ENCODE data around the gene SPATS2L.

Gene SPATS2L

GRCh38 chr2:200525882-200526651 lies 219.6 kb downstream of the SPATS2L start, which contains the start of gene SGO2 (continued):
- peak; percentile 72; the same call in 1 of the 2 replicates for TF ChIP-seq PBX3 (CRISPR knock-in tag; IDR thresholded peaks at IDR 0.05)
- no peak for TF ChIP-seq OVOL3 (tag by site-specific recombination; IDR thresholded peaks at IDR 0.05)
- peak; percentile 83 for TF ChIP-seq ZNF366 (tag by site-specific recombination; conservative IDR thresholded peaks at IDR 0.05)
- peak; percentile 77 for TF ChIP-seq ZFHX2 (tag by site-specific recombination; conservative IDR thresholded peaks at IDR 0.05)
- TF ChIP-seq ZNF785 (tag by site-specific recombination; IDR thresholded peaks at IDR 0.05), result no peak
- TF ChIP-seq SP3 (tag by site-specific recombination; IDR thresholded peaks at IDR 0.05), result peak; percentile 94
- TF ChIP-seq YY2 (tag by site-specific recombination; IDR thresholded peaks at IDR 0.05), result no peak
- TF ChIP-seq KLF8 (tag by site-specific recombination; IDR thresholded peaks at IDR 0.05), result peak; percentile 83
- 0 out of 2 replicates have a peak, but pooled peaks have one; percentile 62 for TF ChIP-seq PRDM4 (tag by site-specific recombination; IDR thresholded peaks at IDR 0.05)
- peak; percentile 93 for TF ChIP-seq ZNF518A (tag by site-specific recombination; conservative IDR thresholded peaks at IDR 0.05; ENCODE audit: low read depth)
- no peak for TF ChIP-seq ZNF548 (tag by site-specific recombination; IDR thresholded peaks at IDR 0.05)
- peak; percentile 66; the same call in 1 of the 2 replicates for TF ChIP-seq KLF17 (tag by site-specific recombination; IDR thresholded peaks at IDR 0.05)
- no peak for TF ChIP-seq ZNF670 (tag by site-specific recombination; IDR thresholded peaks at IDR 0.05; ENCODE audit: low read depth)
- TF ChIP-seq ZFP37 (tag by site-specific recombination; IDR thresholded peaks at IDR 0.05), result peak; percentile 43; the same call in 1 of the 2 replicates
- no peak for TF ChIP-seq ZNF37A (tag by site-specific recombination; IDR thresholded peaks at IDR 0.05)
- no peak; the same call in none of the 2 replicates for TF ChIP-seq PRDM1 (tag by site-specific recombination; IDR thresholded peaks at IDR 0.05)
- peak; percentile 89 for TF ChIP-seq ZNF501 (tag by site-specific recombination; IDR thresholded peaks at IDR 0.05)
- no peak for TF ChIP-seq REPIN1 (tag by site-specific recombination; IDR thresholded peaks at IDR 0.05; ENCODE audit: low read depth)
- TF ChIP-seq, protein P1, sequence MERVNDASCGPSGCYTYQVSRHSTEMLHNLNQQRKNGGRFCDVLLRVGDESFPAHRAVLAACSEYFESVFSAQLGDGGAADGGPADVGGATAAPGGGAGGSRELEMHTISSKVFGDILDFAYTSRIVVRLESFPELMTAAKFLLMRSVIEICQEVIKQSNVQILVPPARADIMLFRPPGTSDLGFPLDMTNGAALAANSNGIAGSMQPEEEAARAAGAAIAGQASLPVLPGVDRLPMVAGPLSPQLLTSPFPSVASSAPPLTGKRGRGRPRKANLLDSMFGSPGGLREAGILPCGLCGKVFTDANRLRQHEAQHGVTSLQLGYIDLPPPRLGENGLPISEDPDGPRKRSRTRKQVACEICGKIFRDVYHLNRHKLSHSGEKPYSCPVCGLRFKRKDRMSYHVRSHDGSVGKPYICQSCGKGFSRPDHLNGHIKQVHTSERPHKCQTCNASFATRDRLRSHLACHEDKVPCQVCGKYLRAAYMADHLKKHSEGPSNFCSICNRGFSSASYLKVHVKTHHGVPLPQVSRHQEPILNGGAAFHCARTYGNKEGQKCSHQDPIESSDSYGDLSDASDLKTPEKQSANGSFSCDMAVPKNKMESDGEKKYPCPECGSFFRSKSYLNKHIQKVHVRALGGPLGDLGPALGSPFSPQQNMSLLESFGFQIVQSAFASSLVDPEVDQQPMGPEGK (tag by site-specific recombination; IDR thresholded peaks at IDR 0.05), result peak; percentile 84
- no peak for TF ChIP-seq ZSCAN16 (tag by site-specific recombination; IDR thresholded peaks at IDR 0.05)
- TF ChIP-seq ZNF747 (tag by site-specific recombination; IDR thresholded peaks at IDR 0.05), result no peak
- no peak for TF ChIP-seq ZNF223 (tag by site-specific recombination; IDR thresholded peaks at IDR 0.05)
- no peak for TF ChIP-seq ZNF140 (tag by site-specific recombination; IDR thresholded peaks at IDR 0.05)
- peak; percentile 64 for TF ChIP-seq GLIS1 (tag by site-specific recombination; IDR thresholded peaks at IDR 0.05)
- peak; percentile 98 for TF ChIP-seq SP2 (tag by site-specific recombination; IDR thresholded peaks at IDR 0.05)
- TF ChIP-seq EGR2 (tag by site-specific recombination; IDR thresholded peaks at IDR 0.05; ENCODE audit: low read depth), result peak; percentile 69

Measured in HEK293 (cell line).